ENCODE measurements around the gene CSF1.

DNA sequence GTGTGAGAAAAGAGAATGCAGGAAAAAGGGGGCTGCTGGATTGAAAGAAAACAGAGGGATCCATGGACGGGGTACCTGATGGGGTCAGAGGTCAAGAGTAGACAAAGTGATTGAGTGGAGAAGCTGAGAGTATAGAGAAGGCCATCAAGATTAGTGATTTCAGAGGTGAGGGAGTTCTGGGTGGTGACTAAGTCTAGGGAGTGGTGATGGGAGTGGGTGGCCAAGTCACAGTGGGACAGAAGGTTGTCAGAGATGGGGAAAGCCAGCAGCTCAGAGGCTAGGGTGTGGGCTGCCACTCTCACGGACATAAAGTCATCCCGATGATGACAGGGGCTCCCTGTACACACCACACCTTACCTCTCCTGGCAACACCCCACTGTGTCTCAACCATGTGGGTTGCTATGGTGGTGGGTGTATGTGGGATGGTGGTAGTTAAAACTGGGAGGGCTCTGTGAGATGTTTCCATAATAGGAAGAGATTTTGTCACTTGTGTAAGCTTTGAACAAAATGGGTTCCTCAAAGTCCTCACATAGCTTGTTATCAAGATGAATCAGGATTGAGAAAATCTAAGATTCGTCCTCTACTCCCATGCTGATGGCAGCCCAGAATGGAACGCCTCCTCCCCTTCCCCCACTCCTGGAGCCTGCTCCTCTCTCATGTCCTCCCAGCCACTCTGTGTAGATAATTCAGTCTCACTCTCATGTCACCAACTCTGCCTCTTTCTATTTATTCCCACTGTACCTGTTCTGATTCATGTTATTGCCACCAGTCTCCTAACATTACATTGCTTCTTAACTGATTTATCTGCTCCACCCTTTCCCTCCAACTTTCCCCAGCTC is 20.3 kb upstream of the CSF1 start:
- TF ChIP-seq, protein P1, sequence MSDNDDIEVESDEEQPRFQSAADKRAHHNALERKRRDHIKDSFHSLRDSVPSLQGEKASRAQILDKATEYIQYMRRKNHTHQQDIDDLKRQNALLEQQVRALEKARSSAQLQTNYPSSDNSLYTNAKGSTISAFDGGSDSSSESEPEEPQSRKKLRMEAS (IDR thresholded peaks at IDR 0.05): no peak
- TF ChIP-seq KDM1A (IDR thresholded peaks at IDR 0.05; ENCODE audit: low read depth) (no peak), POLR2A (IDR thresholded peaks at IDR 0.05; ENCODE audit: low read length) (no peak), RAD21 (conservative IDR thresholded peaks at IDR 0.05 in 1 of 2, IDR thresholded peaks at IDR 0.05 in 1 of 2) (no peak), JUNB (IDR thresholded peaks at IDR 0.05) (no peak), CBX8 (IDR thresholded peaks at IDR 0.05) (no peak), RFX5 (IDR thresholded peaks at IDR 0.05) (no peak)
- TF ChIP-seq, protein P2, sequence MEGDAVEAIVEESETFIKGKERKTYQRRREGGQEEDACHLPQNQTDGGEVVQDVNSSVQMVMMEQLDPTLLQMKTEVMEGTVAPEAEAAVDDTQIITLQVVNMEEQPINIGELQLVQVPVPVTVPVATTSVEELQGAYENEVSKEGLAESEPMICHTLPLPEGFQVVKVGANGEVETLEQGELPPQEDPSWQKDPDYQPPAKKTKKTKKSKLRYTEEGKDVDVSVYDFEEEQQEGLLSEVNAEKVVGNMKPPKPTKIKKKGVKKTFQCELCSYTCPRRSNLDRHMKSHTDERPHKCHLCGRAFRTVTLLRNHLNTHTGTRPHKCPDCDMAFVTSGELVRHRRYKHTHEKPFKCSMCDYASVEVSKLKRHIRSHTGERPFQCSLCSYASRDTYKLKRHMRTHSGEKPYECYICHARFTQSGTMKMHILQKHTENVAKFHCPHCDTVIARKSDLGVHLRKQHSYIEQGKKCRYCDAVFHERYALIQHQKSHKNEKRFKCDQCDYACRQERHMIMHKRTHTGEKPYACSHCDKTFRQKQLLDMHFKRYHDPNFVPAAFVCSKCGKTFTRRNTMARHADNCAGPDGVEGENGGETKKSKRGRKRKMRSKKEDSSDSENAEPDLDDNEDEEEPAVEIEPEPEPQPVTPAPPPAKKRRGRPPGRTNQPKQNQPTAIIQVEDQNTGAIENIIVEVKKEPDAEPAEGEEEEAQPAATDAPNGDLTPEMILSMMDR (IDR thresholded peaks at IDR 0.05): no peak
- TF ChIP-seq, protein P3, sequence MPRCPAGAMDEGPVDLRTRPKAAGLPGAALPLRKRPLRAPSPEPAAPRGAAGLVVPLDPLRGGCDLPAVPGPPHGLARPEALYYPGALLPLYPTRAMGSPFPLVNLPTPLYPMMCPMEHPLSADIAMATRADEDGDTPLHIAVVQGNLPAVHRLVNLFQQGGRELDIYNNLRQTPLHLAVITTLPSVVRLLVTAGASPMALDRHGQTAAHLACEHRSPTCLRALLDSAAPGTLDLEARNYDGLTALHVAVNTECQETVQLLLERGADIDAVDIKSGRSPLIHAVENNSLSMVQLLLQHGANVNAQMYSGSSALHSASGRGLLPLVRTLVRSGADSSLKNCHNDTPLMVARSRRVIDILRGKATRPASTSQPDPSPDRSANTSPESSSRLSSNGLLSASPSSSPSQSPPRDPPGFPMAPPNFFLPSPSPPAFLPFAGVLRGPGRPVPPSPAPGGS (IDR thresholded peaks at IDR 0.05): no peak
- TF ChIP-seq, protein P4, sequence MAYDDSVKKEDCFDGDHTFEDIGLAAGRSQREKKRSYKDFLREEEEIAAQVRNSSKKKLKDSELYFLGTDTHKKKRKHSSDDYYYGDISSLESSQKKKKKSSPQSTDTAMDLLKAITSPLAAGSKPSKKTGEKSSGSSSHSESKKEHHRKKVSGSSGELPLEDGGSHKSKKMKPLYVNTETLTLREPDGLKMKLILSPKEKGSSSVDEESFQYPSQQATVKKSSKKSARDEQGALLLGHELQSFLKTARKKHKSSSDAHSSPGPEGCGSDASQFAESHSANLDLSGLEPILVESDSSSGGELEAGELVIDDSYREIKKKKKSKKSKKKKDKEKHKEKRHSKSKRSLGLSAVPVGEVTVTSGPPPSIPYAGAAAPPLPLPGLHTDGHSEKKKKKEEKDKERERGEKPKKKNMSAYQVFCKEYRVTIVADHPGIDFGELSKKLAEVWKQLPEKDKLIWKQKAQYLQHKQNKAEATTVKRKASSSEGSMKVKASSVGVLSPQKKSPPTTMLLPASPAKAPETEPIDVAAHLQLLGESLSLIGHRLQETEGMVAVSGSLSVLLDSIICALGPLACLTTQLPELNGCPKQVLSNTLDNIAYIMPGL (CRISPR knock-in tag; IDR thresholded peaks at IDR 0.05; ENCODE audit: borderline replicate concordance): no peak

All from A549 (cell line).